DND-41 (cell line): ENCODE data around the gene KIFC3.

Experiments
- EZH2 ChIP-seq: IDR thresholded peaks from 3 replicates; pipeline ENCODE4 v1.6.1; 2012; ENCODE audit warnings: borderline replicate concordance, low read depth, mild to moderate bottlenecking, moderate library complexity, low read length, inconsistent platforms; ENCODE audit not compliant: severe bottlenecking
- TF ChIP-seq, protein P1 (sequence below): IDR thresholded peaks from 2 replicates; pipeline ENCODE4 v1.5.1; 2012; ENCODE audit warnings: borderline replicate concordance, low read length, moderate library complexity, mild to moderate bottlenecking; ENCODE audit not compliant: poor library complexity, severe bottlenecking; ENCODE audit errors: extremely low read depth

DNA sequence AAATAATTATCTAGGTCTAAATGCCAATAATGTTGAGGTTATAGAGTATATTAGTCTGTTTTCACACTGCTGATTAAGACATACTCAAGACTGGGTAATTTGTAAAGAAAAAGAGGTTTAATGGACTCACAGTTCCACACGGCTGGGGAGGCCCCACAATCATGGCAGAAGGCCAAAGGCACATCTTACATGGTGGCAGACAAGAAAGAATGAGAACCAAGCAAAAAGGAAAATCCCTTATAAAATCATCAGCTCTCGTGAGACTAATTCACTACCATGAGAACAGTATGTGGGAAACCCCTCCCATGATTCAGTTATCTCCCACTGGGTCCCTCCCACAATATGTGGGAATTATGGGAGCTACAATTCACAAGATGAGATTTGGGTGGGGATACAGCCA, 69.6 kb downstream of the KIFC3 start:
- TF ChIP-seq EZH2: no peak
- TF ChIP-seq, protein P1, sequence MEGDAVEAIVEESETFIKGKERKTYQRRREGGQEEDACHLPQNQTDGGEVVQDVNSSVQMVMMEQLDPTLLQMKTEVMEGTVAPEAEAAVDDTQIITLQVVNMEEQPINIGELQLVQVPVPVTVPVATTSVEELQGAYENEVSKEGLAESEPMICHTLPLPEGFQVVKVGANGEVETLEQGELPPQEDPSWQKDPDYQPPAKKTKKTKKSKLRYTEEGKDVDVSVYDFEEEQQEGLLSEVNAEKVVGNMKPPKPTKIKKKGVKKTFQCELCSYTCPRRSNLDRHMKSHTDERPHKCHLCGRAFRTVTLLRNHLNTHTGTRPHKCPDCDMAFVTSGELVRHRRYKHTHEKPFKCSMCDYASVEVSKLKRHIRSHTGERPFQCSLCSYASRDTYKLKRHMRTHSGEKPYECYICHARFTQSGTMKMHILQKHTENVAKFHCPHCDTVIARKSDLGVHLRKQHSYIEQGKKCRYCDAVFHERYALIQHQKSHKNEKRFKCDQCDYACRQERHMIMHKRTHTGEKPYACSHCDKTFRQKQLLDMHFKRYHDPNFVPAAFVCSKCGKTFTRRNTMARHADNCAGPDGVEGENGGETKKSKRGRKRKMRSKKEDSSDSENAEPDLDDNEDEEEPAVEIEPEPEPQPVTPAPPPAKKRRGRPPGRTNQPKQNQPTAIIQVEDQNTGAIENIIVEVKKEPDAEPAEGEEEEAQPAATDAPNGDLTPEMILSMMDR: no peak
